Activated naive CD8-positive, alpha-beta T cell treated with anti-CD3 and anti-CD28 coated beads, Interleukin-2, amount 50 U/mL, for 16 hours (primary cell): Measurements from ENCODE around the gene LOXL3.

Experiments used
- DNase-seq: peaks from one replicate; pipeline ENCODE4 v3.0.0-alpha.2; 2020; ENCODE audit warnings: low read depth, low spot score

LOXL3 gene, protein sequence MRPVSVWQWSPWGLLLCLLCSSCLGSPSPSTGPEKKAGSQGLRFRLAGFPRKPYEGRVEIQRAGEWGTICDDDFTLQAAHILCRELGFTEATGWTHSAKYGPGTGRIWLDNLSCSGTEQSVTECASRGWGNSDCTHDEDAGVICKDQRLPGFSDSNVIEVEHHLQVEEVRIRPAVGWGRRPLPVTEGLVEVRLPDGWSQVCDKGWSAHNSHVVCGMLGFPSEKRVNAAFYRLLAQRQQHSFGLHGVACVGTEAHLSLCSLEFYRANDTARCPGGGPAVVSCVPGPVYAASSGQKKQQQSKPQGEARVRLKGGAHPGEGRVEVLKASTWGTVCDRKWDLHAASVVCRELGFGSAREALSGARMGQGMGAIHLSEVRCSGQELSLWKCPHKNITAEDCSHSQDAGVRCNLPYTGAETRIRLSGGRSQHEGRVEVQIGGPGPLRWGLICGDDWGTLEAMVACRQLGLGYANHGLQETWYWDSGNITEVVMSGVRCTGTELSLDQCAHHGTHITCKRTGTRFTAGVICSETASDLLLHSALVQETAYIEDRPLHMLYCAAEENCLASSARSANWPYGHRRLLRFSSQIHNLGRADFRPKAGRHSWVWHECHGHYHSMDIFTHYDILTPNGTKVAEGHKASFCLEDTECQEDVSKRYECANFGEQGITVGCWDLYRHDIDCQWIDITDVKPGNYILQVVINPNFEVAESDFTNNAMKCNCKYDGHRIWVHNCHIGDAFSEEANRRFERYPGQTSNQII

DNA sequence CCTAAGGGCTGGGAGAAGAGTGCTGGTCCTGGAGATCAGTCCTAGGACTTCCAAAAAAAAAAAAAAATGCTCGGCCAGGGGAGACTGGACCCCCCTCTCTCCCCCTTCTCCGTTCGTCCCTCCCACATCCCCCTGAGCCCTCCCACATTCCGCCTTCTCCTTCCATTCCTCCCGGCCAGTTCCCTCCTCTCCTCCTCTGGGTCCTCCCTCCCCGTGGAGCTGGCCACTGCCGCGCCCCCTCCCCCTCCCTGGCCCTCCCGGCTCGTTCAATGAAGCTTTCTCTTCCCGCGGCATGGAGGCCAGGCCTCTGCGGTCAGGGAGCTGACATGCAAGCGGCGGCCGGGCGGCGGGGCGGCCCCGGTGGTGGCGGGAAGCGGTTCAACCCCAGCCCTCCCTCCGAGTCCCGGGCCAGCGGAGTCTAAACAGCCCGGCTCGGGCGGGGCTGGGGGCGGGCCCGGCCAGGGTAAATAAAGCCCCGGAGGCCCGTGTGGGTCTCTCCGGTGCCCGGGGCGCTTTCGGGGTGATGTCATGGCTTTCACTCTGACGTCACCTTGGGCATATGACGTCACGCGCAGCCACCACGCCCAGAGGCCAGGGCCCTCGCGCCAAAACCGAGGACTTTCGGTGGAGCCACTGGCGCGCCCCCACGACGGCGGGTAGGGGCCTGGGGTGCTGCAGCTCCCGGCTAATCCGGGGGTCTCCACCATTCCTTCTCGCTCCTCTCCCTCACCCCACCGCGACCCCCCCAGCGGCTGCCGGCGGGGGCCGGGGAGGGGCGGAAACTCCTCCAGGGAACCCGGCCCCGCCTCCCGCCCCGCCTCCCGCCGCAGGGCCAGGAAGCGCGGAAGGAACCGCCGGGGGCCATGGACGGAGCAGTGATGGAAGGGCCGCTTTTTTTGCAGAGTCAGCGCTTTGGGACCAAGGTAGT is at the start of gene LOXL3, which contains the start of gene DOK1:
Gene LOXL3, minus strand, starts transcription at position 51 of the 928 bp plus-strand sequence. CDS start 1,308 bp downstream, outside the sequence.
Gene DOK1, plus strand, starts transcription at position 829 of the 928 bp plus-strand sequence. Its CDS starts 35 bp downstream, at position 864.
- DNase-seq: peak; percentile 67

DNA sequence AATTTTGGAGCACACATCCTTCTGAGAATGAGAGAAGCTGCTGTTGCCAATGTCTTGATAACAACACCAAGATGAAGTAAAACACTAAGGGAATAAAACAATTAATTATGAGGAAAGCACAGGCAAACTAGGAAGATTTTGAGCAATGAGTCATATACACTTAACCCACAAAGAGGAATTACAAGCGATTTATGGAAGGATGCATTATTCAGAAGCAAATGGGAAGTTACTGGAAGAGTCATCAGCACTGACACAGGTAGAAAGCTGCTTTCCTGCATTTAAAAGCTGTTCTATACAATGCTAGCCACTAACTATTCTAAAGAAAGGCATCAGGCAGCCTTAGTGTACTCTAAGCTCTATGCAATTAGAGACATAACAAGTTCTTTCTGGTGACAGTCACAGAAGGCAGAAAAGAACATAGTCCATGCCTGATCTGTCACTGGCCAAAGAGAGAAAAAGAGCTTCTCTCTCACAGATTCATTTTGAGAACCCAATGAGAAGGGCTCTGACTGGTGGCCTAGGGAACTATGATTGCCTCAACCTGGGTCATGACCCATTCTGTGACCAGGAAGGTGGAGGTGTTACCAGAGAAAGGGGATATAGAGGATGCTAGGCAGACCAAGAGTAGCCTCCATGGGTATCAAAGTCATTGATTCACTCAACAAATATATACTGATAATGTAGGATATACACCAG is 49.0 kb upstream of the LOXL3 start:
- DNase-seq: no peak

DNA sequence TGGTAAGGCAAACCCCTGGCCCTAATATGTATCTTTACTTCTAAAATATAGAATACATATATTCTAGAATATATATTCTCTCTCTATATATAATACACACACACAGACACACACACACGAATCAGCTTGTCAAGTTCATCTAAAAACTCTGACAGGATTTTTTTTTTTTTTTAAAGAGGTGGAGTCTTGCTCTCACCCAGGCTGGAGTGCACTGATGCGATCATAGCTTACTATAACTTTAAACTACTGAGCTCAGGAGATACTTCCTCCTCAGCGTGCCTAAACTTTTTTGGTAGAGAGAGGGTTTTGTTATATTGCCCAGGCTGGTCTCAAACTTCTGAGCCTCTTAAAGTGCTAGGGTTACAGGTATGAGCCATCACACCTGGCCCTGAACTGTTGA is 45.9 kb upstream of the LOXL3 start:
- DNase-seq: no peak

DNA sequence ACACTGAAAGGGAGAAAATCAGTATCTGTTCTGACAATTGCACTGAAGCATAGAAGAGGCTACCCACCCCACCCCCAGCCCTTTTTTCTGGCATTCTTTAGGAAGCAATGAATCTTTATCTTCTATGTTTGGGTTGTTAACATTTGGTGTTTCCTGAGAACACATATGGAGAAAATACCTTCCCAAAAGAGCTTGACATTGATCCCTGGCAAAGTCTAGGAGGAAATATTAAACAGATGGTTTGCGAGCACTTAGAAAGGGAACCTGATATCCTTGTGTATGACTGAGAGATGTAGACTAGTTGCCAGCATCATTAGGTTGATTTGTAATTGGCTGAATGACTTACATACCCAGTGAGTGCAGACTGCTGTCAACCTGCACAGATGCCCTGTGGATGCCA is 43.7 kb upstream of the LOXL3 start:
- DNase-seq: no peak

DNA sequence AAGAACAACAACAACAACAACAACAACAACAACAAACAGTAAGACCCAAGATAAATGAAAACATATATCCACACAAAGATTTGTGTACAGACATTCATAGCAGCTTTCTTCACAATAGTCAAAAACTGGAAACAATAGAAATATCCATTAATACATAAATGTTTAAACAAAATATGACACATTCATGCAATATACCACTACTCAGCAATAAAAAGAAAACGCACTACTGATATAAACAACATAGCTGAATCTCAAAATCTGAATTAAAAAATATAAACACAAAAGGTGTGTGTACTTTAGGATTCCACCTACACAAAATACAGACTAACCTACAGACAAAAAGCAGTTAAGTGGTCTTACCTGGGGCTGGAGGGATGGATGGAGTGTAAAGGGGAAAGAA is 42.8 kb upstream of the LOXL3 start:
- DNase-seq: no peak

DNA sequence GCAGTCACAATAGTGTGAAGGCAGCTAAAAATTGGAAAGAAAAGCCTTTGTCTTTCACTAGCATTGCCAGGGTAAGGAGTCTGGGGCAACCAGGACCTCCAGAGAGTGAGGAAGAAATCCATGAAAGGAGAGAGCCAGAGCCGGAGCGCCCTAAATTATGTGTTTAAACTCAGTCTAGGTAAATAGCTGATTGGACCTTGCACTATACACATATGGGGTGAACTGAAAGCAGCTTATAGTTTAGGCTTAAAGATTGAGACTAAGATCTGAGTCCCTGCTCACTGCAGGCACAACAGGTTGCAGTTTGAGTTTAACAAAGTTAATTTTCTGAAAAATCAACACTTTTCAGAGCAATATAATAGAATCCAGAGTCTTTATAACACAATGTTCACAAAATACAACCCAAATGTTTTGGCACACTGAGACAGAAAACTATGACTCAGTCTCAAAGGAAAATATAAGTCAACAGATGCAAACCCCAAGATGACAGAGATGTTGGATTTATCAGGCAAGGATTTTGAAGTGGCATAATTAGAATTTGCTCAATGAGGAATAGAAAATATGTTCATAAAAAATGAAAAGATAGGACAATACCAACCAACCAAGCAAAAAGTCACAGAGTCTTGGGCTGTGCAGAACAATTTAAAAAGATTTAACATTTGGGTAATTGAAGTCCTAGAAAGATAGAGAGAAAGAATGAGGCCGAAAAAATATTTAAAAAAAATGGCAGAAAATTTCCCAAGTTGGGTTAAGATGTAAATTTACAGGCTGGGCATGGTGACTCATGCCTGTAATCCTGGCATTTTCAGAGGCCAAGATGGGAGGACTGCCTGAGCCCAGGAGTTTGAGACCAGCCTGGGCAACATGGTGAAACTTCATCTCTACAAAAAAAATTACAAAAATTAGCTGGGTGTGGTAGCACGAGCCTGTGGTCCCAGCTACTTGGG is 40.4 kb upstream of the LOXL3 start:
- no peak for DNase-seq

DNA sequence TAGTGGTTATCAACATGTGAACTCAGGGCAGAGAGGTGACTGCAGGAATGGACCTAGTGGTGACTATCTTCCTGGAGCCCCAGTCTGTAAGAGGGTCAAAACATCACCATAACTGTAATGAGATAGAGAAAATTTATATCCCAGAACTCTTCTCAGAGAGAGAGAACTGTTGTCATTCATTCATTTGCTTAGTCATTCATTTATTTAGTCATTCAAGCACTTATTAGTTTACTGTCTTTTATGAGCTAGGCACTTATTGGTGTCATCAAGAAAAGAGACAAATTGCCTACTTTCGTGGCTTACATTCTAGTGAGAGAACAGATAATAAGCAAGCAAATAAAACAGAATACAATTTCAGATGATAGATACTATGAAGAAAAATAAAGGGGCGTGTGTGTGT is 34.9 kb upstream of the LOXL3 start:
- no peak for DNase-seq

DNA sequence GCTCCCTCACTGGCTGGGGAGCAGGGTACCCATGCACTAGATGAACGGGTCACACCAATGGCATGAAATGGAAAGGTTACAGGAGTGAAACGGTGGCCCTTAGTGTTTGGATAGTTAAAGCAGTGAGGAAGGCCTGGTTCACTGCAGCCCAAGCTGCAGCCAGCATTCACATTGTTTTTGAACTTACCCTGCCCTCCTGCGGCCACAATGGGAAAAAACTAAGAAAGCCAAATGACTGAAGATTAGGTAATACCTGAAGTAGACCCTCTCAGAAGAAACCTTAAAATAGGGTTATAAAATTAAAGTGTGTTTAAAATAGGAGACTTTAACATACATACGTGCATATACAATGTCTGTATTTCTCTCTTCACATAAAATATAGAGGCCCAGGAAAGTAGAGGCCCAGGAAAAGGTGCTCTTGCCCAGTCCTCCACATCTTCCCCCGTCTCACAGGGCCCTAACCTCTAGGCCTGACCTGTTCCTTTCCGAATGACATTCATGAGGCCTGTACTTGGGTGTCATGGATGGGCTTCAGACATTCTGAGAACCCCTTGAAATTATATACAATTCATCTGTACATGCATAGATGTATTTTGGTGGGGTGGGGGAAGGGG is 34.0 kb upstream of the LOXL3 start:
- DNase-seq: peak; percentile 21

DNA sequence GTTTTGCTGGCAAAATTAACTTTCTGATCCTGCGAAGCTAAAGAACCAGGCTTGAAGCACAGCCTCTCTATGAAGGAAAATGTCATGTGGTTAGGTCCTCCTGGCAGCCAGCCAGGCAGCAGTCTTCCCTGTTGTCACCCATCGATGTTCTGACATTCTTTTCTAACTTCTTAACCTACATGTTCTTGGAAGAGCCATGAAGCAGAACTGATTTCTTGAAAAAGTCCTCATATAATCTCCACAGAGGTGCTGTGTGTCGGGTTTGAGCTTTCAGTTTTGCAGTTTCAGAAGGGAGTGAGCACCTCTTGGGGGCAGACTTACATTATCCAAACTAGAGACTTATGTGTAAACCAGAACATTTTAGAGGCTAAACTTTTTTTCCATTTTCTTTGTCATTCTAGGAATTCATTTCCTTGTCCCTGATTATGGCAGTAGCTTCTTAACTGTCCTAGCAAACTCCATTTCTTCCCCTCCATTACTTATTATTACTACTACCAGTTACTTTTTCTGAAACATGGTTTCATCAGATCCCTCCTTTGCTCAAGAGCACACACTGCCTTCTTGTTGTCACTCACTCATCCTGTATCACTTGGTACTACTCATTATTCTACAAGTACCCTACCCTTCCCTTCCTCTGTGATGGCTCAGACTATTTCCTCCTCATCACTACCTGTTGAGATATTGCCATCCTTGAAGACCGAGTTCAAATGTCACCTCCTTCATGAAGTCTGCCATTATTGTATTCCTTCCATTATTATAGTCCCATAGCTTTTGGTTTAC is 31.9 kb upstream of the LOXL3 start:
- DNase-seq: no peak

DNA sequence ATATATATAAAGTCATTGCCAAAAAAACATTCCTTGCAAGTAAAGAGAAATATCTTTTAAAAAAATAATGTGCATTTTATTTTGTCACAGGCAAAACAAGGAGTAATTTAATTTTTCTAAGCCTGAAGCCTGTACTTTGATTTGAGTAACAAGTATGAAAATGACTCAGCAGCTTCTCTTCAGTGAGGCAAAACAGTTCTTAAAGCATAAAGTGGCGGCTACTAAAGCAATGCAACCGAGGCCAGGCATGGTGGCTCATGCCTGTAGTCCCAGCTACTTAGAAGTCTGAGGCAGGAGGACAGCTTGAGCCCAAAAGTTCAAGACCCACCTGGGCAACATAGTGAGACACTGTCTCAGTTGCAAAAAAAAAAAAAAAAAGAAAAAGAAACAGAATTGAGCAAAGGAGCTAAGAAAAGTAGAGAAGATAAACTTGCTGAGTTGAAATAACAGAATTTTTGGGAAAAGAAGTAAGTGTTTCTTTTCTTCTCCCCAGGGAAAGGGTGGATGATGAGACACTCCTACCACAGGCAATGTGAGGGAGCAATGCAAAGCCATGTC is 30.4 kb upstream of the LOXL3 start:
- no peak for DNase-seq

DNA sequence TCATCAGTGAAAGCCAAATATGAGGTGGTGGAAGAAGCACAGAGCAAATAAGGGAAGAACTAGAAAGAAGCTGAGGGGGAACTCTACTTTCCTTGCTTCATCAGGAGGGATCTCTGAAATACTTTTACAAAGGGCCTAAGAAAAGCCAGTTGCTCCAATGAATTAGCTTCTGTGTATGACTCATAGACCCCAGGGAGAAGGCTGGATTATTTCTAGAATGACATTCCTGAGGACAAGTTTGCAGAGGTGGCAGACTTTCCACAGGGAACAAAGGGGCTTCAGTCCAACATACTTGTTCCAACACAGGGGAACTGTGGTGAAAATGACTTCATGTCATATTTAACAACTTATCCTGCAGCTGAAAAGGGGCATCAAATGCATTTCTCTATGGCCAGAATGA is 29.8 kb upstream of the LOXL3 start:
- DNase-seq: no peak

DNA sequence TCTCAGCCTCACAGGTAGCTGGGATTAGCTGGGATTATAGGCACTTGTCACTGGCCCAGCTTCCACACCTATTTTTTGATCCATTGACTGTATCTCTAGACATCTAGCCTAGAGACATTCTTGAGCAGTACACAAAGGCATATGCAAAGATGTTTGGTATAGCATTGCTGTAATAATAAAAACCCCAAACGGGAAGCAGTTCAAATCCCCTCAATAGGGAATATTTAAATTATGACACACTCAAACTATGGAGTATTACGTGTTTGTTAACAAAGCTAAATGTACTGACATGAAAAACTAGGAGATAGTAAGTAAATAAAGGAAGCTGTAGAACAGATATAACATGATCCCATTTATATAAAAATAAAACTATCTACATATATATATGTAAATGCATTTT is 28.4 kb upstream of the LOXL3 start:
- no peak for DNase-seq

DNA sequence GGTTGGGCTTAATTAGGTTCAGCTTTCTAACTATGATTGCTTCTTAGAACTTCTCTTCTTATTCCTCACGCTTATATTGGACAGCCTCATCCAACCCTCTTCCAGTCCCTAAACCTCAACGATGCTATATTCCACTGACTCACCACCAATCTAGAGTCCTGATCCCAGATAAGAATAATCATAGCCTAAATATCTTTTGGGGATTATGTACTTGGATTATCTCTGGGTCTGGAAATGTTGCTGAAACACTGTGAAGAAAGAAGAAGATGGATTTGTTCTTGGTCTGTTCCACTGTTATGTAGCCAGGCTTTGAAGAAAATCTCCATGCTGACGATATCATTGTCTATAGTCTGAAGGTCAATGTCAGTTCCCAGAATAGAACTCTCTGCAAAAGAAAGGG is 27.7 kb upstream of the LOXL3 start:
- no peak for DNase-seq

DNA sequence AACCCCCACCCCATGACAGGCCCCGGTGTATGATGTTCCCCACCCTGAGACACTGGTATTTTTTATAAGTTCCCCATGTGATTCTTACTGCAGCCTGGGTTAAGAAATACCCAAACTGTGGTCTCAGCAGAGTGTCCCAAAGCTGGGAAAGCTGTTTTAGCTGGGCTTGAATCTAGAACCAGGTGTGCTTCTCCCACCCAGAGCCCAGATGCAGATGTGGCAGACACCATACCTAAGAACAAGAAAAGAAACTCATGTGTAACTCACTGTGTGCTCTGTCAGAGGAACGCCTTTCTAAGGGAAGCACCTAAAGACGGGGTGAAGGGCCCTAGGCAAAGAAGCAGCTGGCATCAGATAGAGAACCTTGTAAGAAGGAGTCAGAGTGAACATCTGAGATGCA is 24.7 kb upstream of the LOXL3 start:
- no peak for DNase-seq

DNA sequence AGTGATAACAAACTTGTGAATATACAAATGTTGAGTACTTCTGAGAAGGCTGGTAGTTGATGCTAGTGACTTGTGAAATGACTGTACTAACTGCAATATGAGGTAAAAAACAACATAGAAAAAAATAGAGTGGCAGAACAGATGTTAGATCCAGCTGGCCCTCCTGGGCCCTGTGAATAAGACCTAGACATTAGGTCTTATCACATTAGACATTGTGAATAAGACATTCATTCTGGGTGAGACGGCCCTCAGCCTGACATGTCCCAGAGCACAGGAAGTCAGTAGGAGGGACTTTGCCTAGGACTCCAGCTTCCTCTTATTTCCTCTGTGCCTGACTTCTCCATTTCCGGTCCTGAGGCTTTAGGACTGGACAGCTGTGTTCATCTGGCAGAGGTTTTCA is 23.7 kb upstream of the LOXL3 start:
- DNase-seq: no peak

DNA sequence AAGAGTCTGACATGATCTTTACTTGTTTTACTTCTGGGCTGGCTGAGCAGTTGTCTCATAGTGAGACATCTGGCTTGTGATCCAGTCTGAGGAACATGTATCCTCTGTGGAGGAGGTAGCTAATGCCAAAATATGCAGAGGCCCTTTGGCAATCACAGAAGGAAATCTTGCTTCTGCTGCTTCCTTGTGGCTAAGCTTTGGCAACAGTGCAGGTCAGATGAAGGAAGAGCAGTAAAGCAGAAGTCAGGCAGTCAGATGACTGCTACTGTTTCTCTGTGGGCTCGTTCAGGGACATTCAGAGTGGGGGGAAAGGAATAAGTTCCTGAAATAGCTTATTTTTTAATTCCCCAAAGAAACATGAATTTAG is 23.1 kb upstream of the LOXL3 start:
- DNase-seq: no peak

DNA sequence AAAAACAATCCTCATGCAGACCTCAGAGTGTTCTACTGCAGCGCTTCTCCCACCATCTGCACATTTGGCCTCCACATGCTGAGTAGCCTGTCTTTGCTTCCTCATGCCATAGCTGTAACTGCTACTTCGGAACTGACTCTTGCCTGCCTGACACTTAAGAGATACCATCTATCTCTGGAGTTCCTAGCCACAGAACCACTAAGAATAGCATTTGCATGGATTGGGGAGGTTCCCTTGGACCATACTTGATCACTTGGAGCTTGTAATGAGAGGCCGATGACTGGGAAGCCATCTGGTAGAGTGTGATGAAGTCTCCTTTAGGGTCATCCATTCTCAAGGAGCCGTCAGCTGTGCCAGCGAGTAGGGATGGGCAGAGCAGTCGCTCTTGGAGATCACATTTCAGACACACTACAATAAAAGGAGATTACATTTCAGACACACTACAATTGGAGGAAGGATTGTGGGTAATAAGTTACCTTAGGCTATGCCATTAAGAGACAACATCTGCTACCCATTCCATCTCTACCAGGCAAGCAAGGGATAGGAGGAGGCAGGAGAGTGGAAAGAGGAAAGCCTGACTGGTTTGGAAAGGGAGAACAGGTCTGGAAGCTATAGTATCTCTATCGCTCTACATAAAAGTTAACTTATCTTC is 22.6 kb upstream of the LOXL3 start:
- DNase-seq: no peak

DNA sequence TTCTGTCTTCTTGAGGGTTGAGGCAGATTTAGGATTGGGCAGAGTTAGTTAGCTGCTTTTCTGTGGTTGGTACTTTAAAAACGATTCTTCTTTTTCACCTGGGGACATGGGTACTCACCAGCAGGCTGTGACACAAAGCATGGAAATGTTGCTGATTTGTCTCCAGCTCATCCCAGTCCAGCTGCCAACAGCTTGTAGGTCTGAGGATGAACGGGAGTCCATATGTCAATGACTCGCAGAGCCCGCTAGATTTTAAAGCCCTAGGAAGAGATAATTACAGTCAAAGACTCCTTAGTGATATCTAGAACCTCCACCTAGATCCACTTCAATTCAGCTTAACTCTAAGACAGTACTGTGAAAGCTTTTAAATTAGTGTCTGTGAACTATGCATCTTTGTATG is 21.6 kb upstream of the LOXL3 start:
- DNase-seq: no peak
